ENCODE measurements around the gene PTPRN2.

- TF ChIP-seq CTCF (conservative IDR thresholded peaks at IDR 0.05; ENCODE audit: low read depth, low read length) (no peak), EZH2 (IDR thresholded peaks at IDR 0.05; ENCODE audit: borderline replicate concordance, low read depth, low read length, poor library complexity, severe bottlenecking) (no peak)
Measured at GRCh38 chr7:157813741-157814661, 773.6 kb downstream of the PTPRN2 start.

Data from A673 (cell line).